Stimulated activated CD8-positive, alpha-beta memory T cell treated with anti-CD3 and anti-CD28 coated beads, Interleukin-2, amount 100 ng/mL, for 48 hours (primary cell): ENCODE results near the gene OCEL1.
"Not testable (repeated sequence)": the region's sequence is repeated elsewhere in the genome, so short reads cannot be mapped to it uniquely, and the experiment has no call there.

Source experiments
- DNase-seq, 2 donors: peaks; one replicate each; pipeline ENCODE4 v3.0.0-alpha.2; 2020; ENCODE audit warnings: low read depth in 2 of 2

Gene OCEL1

GRCh38 chr19:17260842-17261325, 34.9 kb downstream of the OCEL1 start:
- DNase-seq = peak; percentile 80 to 87

DNA sequence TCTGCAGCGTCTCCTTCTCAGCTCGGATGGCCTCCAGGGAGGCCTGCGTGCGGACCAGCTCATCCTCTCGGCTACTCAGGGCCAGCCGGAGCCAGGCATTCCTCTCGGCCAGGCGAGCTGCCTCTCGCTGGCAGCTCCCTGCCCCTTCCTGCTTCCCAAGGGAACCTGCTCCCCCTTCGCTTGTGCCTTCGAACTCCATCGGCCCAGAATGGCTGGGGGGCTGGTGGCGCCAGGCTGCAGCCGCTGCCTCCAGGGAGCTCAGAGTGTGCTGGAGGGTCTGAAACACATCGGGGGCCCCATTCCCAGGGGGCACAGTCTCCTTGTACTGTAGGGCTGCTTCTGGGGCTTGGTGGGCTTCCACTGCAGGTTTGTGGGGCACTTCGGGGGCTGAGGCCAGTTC, 36.5 kb downstream of the OCEL1 start:
- DNase-seq = no peak

DNA sequence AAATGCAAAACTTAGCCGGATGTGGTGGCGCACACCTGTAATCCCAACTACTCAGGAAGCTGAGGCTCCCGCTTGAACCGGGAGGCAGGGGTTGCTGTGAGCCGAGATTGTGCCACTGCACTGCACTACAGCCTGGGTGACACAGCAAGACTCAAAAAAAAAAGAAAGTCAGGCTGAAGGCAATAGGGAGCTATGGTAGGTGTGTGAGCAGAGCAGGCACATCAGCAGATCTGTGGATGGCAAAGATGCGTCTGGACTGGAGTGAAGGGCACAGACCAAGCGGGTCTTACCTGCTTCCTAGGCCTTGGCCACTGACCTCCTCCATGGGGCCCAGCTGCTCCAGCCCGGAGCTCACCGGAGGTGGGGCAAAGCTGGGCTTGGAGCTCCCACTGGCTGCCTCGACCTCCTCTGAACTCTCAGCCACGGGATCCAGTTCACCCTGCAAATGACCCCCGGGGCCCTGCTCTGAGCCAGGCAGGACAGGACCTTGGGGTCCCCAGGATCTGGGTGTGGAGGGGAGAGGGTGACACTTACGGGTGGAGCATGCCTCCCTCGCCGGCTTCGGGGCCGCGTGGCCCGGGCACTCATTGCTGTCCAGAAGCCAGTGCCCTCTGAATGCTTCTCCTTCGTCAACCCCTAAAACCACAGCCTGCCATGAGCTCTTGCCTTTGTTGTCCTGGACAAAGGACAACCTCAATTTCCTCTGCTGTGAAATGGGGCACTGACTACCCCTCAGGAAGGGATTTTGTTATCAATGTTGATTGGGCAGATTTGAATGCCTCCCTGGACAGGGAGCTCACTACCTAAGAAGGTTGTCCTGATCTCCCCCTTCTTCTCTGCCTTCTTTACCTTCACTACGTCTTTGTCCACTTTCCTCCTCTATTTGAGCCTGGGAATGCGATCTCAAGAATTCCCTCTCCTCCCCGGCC, 38.0 kb downstream of the OCEL1 start:
- DNase-seq = no peak

DNA sequence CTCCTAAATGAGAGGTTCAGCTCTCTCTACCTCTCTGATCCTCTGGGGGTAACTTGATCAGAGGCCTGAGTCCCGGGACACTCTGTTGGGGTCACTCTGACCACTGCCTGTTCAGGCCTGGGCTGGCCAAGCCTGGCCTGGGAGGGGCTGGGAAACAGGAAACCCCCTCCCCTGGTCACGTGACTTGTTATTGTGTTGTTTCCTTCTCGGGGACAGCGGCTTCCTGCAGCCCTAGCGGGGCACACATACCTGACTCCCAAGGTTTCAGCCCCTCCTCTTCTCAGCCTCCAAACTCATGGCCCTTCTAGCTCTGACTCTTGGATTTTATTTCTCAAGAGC, 38.6 kb downstream of the OCEL1 start, which contains the start of gene USHBP1:
Gene USHBP1 (minus strand): TSS at position 105 of the 339 bp plus-strand sequence. CDS start 446 bp downstream, outside the sequence.
- no peak for DNase-seq

- no peak for DNase-seq
These were observed 40.0 kb downstream of the OCEL1 start for GRCh38 chr19:17266026-17266425.

GRCh38 chr19:17266589-17266974, 40.6 kb downstream of the OCEL1 start:
- DNase-seq = no peak

GRCh38 chr19:17266975-17267788, 41.2 kb downstream of the OCEL1 start, which contains the start of gene BABAM1:
BABAM1 (plus strand) TSS chr19:17267443; CDS start chr19:17268807, 1,364 bp downstream.
- peak; percentile 85 to 88 for DNase-seq

DNA sequence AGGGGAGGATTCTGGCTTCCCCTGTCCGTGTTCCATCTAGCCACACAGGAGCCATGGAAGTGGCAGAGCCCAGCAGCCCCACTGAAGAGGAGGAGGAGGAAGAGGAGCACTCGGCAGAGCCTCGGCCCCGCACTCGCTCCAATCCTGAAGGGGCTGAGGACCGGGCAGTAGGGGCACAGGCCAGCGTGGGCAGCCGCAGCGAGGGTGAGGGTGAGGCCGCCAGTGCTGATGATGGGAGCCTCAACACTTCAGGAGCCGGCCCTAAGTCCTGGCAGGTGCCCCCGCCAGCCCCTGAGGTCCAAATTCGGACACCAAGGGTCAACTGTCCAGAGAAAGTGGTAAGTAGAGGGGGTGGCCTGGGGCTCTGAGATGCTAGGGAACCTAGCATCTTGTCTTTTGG, 42.7 kb downstream of the OCEL1 start:
- DNase-seq = no peak

DNA sequence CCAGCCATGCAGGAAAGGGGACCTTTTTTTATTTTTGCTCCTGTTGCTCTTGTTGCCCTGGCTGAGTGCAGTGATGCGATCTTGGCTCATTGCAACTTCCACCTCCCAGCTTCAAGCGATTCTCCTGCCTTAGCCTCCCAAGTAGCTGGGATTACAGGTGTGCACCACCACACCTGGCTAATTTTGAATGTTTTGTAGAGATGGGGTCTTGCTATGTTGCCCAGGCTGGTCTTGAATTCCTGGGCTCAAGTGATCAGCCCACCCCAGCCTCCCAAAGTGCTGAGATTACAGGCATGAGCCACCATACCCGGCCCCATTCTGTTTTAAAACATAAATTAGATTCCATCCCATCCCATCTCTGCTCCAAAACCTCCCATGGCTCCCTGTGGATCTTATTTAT, 48.9 kb downstream of the OCEL1 start:
- not testable (repeated sequence) for DNase-seq

GRCh38 chr19:17275441-17276175, 49.6 kb downstream of the OCEL1 start:
- DNase-seq = no peak
